ENCODE data around the gene ARMC9.

DNA sequence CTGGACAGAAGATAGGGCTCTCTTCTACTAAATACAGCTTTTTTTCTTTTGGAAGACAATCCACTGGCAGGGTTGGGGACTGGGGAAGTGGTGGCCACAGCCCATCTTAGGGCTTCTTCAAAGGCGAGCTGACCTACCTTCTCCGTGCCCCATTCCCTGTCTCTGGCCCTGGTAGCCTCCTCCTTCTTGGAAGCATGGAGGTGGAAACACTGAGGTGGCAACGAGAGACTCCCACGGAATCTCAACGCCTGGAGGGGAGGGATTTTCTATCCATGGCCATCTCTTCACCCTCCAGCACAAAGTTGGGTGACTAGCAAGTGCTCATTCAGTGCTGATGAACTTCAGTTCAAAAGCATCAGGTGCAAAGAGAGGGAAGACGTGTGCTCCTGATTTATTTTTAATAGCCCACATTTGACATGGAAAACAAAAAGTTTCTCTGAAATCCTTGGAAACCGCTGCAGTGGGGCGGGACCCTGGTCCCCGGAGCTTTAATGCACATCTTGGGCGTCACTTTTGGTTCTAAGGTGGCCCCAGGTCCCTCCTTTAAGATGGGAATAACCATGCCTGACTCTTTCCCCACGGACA, 633 bp upstream of the ARMC9 start:
- TF ChIP-seq, protein P1, sequence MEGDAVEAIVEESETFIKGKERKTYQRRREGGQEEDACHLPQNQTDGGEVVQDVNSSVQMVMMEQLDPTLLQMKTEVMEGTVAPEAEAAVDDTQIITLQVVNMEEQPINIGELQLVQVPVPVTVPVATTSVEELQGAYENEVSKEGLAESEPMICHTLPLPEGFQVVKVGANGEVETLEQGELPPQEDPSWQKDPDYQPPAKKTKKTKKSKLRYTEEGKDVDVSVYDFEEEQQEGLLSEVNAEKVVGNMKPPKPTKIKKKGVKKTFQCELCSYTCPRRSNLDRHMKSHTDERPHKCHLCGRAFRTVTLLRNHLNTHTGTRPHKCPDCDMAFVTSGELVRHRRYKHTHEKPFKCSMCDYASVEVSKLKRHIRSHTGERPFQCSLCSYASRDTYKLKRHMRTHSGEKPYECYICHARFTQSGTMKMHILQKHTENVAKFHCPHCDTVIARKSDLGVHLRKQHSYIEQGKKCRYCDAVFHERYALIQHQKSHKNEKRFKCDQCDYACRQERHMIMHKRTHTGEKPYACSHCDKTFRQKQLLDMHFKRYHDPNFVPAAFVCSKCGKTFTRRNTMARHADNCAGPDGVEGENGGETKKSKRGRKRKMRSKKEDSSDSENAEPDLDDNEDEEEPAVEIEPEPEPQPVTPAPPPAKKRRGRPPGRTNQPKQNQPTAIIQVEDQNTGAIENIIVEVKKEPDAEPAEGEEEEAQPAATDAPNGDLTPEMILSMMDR (IDR thresholded peaks at IDR 0.05 in 4 of 5, conservative IDR thresholded peaks at IDR 0.05 in 1 of 5) = no peak
- TF ChIP-seq POLR2A (IDR thresholded peaks at IDR 0.05) = no peak

Measured in gastrocnemius medialis (tissue), 4 donors.